ENCODE results near the gene PACRG. TPM values are rescaled to one million over a fixed set of nuclear protein-coding genes. Genes with fewer than 3 reads are reported as not detected.
A peak's percentile ranks its signal among the peaks of the same experiment; 100 is the strongest.

Gene PACRG
- total RNA-seq, 1 donor from 2014 or later = under 0.01 TPM

GRCh38 chr6:163310096-163310972, 582.6 kb downstream of the PACRG start:
- H3K36me3 ChIP-seq (ENCODE audit: control insufficient read depth, insufficient read depth, low read length) = no peaks in the 10 kb centered on the region
- H3K4me3 ChIP-seq (ENCODE audit: low read depth, low read length) = no peak overlapping the region
- DNase-seq (ENCODE audit: low read depth) (no peak), FAIRE-seq (peak; percentile 23)
- no peaks in the 10 kb centered on the region for H3K27me3 ChIP-seq (ENCODE audit: control insufficient read depth, insufficient read depth, low read length)
- no peak for TF ChIP-seq CTCF (IDR thresholded peaks at IDR 0.05; ENCODE audit: insufficient read depth, low read length, severe bottlenecking)

DNA sequence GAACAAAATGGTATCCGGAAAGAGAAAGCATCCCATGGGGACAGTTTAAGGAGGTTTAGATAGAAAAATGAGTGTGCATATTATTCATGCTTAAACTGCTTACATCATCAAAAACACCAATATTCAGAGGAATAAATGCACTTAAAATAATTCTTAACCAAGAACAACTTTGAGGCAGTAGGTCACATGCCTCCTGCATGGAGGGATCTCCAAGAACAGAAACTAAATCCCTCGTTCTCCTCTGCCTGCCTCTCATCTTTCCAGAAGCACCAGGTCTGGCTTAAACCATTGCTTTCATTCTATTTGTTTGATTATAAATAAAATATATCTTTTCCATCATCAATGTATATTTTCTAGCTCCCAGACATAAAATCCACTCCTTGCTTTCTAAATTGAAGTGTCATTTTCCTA, 583.2 kb downstream of the PACRG start:
- Histone ChIP-seq H3K4me3 (ENCODE audit: low read depth, low read length) (no peak overlapping the region), H3K27me3 (ENCODE audit: control insufficient read depth, insufficient read depth, low read length) (no peaks in the 10 kb centered on the region), H3K36me3 (ENCODE audit: control insufficient read depth, insufficient read depth, low read length) (no peaks in the 10 kb centered on the region)
- no peak for FAIRE-seq
- no peak for DNase-seq (ENCODE audit: low read depth)
- no peak for TF ChIP-seq CTCF (IDR thresholded peaks at IDR 0.05; ENCODE audit: insufficient read depth, low read length, severe bottlenecking)

DNA sequence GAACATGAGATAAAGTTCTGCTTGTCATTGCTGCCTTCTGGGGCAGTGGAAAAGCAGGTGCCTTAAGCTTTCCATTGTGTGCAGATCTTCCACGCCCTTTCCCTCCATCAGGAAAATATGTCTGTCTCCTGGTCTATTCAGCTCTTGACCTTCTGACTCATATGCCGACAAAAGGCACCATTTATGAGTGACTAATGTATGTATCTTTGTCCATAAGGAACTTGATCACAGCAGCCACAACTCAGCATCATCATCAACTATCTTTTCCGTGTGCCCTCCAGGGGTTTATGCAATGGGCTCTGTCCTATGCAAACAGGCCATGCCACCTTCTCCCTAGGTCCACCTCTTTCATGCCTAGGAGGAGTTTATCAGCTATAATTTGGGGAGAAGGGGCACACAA, 584.1 kb downstream of the PACRG start:
- no peaks in the 10 kb centered on the region for H3K36me3 ChIP-seq (ENCODE audit: control insufficient read depth, insufficient read depth, low read length)
- no peak for TF ChIP-seq CTCF (IDR thresholded peaks at IDR 0.05; ENCODE audit: insufficient read depth, low read length, severe bottlenecking)
- peak; percentile 94 for DNase-seq (ENCODE audit: low read depth)
- no peak overlapping the region for H3K4me3 ChIP-seq (ENCODE audit: low read depth, low read length)
- FAIRE-seq = peak; percentile 13
- H3K27me3 ChIP-seq (ENCODE audit: control insufficient read depth, insufficient read depth, low read length) = no peaks in the 10 kb centered on the region

- DNase-seq (ENCODE audit: low read depth) (no peak), FAIRE-seq (no peak)
- TF ChIP-seq CTCF (IDR thresholded peaks at IDR 0.05; ENCODE audit: insufficient read depth, low read length, severe bottlenecking) = no peak
- Histone ChIP-seq H3K4me3 (ENCODE audit: low read depth, low read length) (no peak overlapping the region), H3K27me3 (ENCODE audit: control insufficient read depth, insufficient read depth, low read length) (no peaks in the 10 kb centered on the region), H3K36me3 (ENCODE audit: control insufficient read depth, insufficient read depth, low read length) (no peaks in the 10 kb centered on the region)
Observed at GRCh38 chr6:163313566-163313965, 585.8 kb downstream of the PACRG start.

DNA sequence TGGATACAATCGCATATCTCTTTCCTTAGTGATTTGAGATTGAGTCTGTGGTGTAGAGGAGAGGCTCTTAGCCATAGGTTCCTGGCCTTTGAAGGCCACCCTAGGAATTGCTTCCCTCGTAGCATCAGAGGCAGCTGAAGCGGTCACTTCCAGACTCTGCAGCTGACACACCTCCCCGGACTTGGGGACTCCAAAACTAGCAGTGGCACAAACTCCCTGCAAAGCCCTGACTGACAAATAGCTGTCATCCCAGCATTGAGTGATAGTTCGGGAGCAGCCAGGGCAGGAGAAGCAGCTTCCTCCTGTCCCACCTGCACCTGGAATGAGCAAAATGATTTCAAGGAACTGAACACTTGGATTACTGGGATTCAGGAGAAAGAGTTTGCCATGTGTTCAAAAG, 586.2 kb downstream of the PACRG start:
- Histone ChIP-seq H3K27me3 (ENCODE audit: control insufficient read depth, insufficient read depth, low read length) (no peaks in the 10 kb centered on the region), H3K4me3 (ENCODE audit: low read depth, low read length) (no peak overlapping the region), H3K36me3 (ENCODE audit: control insufficient read depth, insufficient read depth, low read length) (no peaks in the 10 kb centered on the region)
- no peak for TF ChIP-seq CTCF (IDR thresholded peaks at IDR 0.05; ENCODE audit: insufficient read depth, low read length, severe bottlenecking)
- FAIRE-seq (no peak), DNase-seq (ENCODE audit: low read depth) (no peak)
